Adrenal gland (tissue), 5 donors: ENCODE data around the gene ABAT.

Experiments used
- POLR2A ChIP-seq, 2 donors: fragments of 450-650 bp; IDR thresholded peaks; one replicate each; pipeline ENCODE4 v1.6.1; 2017; ENCODE audit warnings: antibody characterized with exemption in 2 of 2, mild to moderate bottlenecking in 2 of 2, moderate library complexity in 1 of 2
- TF ChIP-seq, protein P1 (sequence below), 6 experiments: fragments of 450-650 bp in 4 of 6; fragments of 200-600 bp in 2 of 6; sonication (generic) in 1 of 6; IDR thresholded peaks; 1 replicate in 5 of 6; 2 replicates in 1 of 6; pipeline versions ENCODE4 v1.5.1 to v1.8.0; 2016 to 2021; ENCODE audit warnings: antibody characterized with exemption in 6 of 6, mild to moderate bottlenecking in 2 of 6, moderate library complexity in 1 of 6
- donor health status: DM: no; HTN: no; CAD: no.

DNA sequence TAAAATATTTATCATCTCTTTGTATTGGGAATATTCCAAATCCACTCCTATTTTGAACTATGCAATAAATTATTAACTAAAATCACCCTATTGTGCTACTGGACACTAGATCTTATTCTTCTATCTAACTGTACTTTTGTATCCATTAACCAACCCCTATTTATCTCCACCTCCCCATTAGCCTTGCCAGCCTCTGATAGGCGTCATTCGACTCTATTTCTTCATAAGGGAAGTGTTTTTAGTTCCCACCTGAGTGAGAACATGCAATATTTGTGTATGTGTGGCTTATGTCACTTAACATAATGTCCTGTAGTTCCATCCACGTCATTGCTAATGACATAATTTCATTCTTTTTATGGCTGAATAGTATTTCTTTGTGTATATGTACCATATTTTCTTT is 99.1 kb downstream of the ABAT start:
- TF ChIP-seq, protein P1, sequence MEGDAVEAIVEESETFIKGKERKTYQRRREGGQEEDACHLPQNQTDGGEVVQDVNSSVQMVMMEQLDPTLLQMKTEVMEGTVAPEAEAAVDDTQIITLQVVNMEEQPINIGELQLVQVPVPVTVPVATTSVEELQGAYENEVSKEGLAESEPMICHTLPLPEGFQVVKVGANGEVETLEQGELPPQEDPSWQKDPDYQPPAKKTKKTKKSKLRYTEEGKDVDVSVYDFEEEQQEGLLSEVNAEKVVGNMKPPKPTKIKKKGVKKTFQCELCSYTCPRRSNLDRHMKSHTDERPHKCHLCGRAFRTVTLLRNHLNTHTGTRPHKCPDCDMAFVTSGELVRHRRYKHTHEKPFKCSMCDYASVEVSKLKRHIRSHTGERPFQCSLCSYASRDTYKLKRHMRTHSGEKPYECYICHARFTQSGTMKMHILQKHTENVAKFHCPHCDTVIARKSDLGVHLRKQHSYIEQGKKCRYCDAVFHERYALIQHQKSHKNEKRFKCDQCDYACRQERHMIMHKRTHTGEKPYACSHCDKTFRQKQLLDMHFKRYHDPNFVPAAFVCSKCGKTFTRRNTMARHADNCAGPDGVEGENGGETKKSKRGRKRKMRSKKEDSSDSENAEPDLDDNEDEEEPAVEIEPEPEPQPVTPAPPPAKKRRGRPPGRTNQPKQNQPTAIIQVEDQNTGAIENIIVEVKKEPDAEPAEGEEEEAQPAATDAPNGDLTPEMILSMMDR (IDR thresholded peaks at IDR 0.05), result no peak
- TF ChIP-seq POLR2A (IDR thresholded peaks at IDR 0.05), result no peak
